ENCODE results near the gene ATP7B. TPM values are rescaled to one million over a fixed set of nuclear protein-coding genes. Genes with fewer than 3 reads are reported as not detected.

Gene ATP7B
- total and polyA plus RNA-seq, 2 donors (not counting 3 experiments of a cell fraction or from before 2014, with no cell fraction given) = 4.2 to 8.0 TPM

- Histone ChIP-seq H3K4me2 (ENCODE audit: insufficient read depth, low read length) (no peak overlapping the region), H3K4me1 (ENCODE audit: control insufficient read depth, extremely low read depth, insufficient read depth, low read length) (no peaks in the 10 kb centered on the region), H2AFZ (ENCODE audit: low read depth, low read length) (no peak overlapping the region), H3K9ac (replicated peaks; ENCODE audit: extremely low read depth, insufficient read depth, low read length) (no peak overlapping the region), H3K79me2 (ENCODE audit: control insufficient read depth, insufficient read depth, low read length) (no peaks in the 10 kb centered on the region), H4K20me1 (replicated peaks; ENCODE audit: control insufficient read depth, extremely low read depth, insufficient read depth, low read length) (no peaks in the 10 kb centered on the region), H3K27ac (ENCODE audit: insufficient read depth, low read depth, low read length) (no peak overlapping the region), H3K36me3 (ENCODE audit: control insufficient read depth in 2 of 2, extremely low read depth in 1 of 2, insufficient read depth in 2 of 2, low read length in 2 of 2) (no peaks in the 10 kb centered on the region), H3K9me3 (replicated peaks; ENCODE audit: control insufficient read depth, insufficient read depth, low read length) (no peaks in the 10 kb centered on the region), H3K27me3 (ENCODE audit: control insufficient read depth in 2 of 2, insufficient read depth in 2 of 2, low read length in 2 of 2) (no peaks in the 10 kb centered on the region), H3K9me1 (replicated peaks; ENCODE audit: control insufficient read depth, extremely low read depth, insufficient read depth, low read length) (no peaks in the 10 kb centered on the region), H3K4me3 (replicated peaks in 1 of 3; ENCODE audit: insufficient read depth in 1 of 3, low read depth in 1 of 3, low read length in 3 of 3) (no peak overlapping the region)
- POLR2A ChIA-PET = no interaction called here
- TF ChIP-seq POLR2A (IDR thresholded peaks at IDR 0.05; ENCODE audit: low read depth, low read length) (no peak), MYC (IDR thresholded peaks at IDR 0.05; ENCODE audit: low read depth, low read length) (no peak), EZH2 (IDR thresholded peaks at IDR 0.05; ENCODE audit: borderline replicate concordance, low read depth, low read length, severe bottlenecking) (no peak), FOS (IDR thresholded peaks at IDR 0.05; ENCODE audit: borderline replicate concordance, insufficient read depth, low read length) (no peak), GATA2 (IDR thresholded peaks at IDR 0.05; ENCODE audit: insufficient read depth, insufficient read length, low read depth, low read length) (no peak), POLR2AphosphoS5 (IDR thresholded peaks at IDR 0.05; ENCODE audit: insufficient read depth, low read depth, low read length) (no peak), JUN (IDR thresholded peaks at IDR 0.05; ENCODE audit: borderline replicate concordance, insufficient read depth, insufficient read length, low read depth) (no peak)
- TF ChIP-seq, protein P1, sequence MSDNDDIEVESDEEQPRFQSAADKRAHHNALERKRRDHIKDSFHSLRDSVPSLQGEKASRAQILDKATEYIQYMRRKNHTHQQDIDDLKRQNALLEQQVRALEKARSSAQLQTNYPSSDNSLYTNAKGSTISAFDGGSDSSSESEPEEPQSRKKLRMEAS (IDR thresholded peaks at IDR 0.05; ENCODE audit: insufficient read depth, insufficient read length) = no peak
- TF ChIP-seq, protein P2, sequence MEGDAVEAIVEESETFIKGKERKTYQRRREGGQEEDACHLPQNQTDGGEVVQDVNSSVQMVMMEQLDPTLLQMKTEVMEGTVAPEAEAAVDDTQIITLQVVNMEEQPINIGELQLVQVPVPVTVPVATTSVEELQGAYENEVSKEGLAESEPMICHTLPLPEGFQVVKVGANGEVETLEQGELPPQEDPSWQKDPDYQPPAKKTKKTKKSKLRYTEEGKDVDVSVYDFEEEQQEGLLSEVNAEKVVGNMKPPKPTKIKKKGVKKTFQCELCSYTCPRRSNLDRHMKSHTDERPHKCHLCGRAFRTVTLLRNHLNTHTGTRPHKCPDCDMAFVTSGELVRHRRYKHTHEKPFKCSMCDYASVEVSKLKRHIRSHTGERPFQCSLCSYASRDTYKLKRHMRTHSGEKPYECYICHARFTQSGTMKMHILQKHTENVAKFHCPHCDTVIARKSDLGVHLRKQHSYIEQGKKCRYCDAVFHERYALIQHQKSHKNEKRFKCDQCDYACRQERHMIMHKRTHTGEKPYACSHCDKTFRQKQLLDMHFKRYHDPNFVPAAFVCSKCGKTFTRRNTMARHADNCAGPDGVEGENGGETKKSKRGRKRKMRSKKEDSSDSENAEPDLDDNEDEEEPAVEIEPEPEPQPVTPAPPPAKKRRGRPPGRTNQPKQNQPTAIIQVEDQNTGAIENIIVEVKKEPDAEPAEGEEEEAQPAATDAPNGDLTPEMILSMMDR (IDR thresholded peaks at IDR 0.05; ENCODE audit: extremely low read depth in 1 of 2, insufficient read depth in 1 of 2, low read depth in 1 of 2, low read length in 2 of 2) = no peak
- DNase-seq (ENCODE audit: low read depth, low spot score) (no peak), FAIRE-seq (no peak)
- CTCF ChIA-PET = interaction anchor here (0.9 to 2.3 kb wide), 3 partner anchors 11 to 192 kb away, joined by 3 to 16 read pairs (median 3); no protein-coding TSS in a partner anchor
- BruUV-seq (replicated peaks) = no TSS peak
- intact Hi-C loops (cut with micrococcal nuclease) = loop anchor here (1.0 kb wide), 2 partner anchors 195 to 267 kb away; partner anchors contain the start of gene NEK5
- dilution Hi-C loops (cut with MboI; ENCODE audit: extremely low pct_ligation_motif_present, low sequenced_read_pairs) = no loop called here
Observed at GRCh38 chr13:51934461-51935087, 76.7 kb downstream of the ATP7B start.
